ENCODE data around the gene SCPEP1.
"Not testable (repeated sequence)": the region's sequence is repeated elsewhere in the genome, so short reads cannot be mapped to it uniquely, and the experiment has no call there.

The SCPEP1 gene

GRCh38 chr17:56976941-56977608 lies 856 bp upstream of the SCPEP1 start:
- TF ChIP-seq CTCF (IDR thresholded peaks at IDR 0.05; ENCODE audit: insufficient read depth, low read depth, low read length, missing control alignments): no peak

GRCh38 chr17:56978441-56979090 lies 635 bp downstream of the SCPEP1 start:
- H3K4me3 ChIP-seq (ENCODE audit: low read depth, low read length): peak overlapping the region; percentile 66
- TF ChIP-seq CTCF (IDR thresholded peaks at IDR 0.05; ENCODE audit: insufficient read depth, low read depth, low read length, missing control alignments): no peak
- DNase-seq (ENCODE audit: low read depth): peak; percentile 53

More at GRCh38 chr17:56976941-56977608, 856 bp upstream of the SCPEP1 start:
- no peak for DNase-seq (ENCODE audit: low read depth)
- peak overlapping the region; percentile 66 for H3K4me3 ChIP-seq (ENCODE audit: low read depth, low read length)

GRCh38 chr17:56979091-56979480 lies 1.2 kb downstream of the SCPEP1 start:
- peak overlapping the region; percentile 66 for H3K4me3 ChIP-seq (ENCODE audit: low read depth, low read length)
- no peak for TF ChIP-seq CTCF (IDR thresholded peaks at IDR 0.05; ENCODE audit: insufficient read depth, low read depth, low read length, missing control alignments)
- peak; percentile 28 for DNase-seq (ENCODE audit: low read depth)

- DNase-seq (ENCODE audit: low read depth); H3K4me3 ChIP-seq (ENCODE audit: low read depth, low read length): not testable (repeated sequence)
Observed at GRCh38 chr17:56980526-56980925, 2.6 kb downstream of the SCPEP1 start.

- no peak for TF ChIP-seq CTCF (IDR thresholded peaks at IDR 0.05; ENCODE audit: insufficient read depth, low read depth, low read length, missing control alignments)
- no peak overlapping the region for H3K4me3 ChIP-seq (ENCODE audit: low read depth, low read length)
- no peak for DNase-seq (ENCODE audit: low read depth)
Observed at GRCh38 chr17:56982312-56982711, 4.4 kb downstream of the SCPEP1 start.

- no peak for DNase-seq (ENCODE audit: low read depth)
- no peak overlapping the region for H3K4me3 ChIP-seq (ENCODE audit: low read depth, low read length)
- TF ChIP-seq CTCF (IDR thresholded peaks at IDR 0.05; ENCODE audit: insufficient read depth, low read depth, low read length, missing control alignments): no peak
Observed at GRCh38 chr17:56983366-56983765, 5.4 kb downstream of the SCPEP1 start.

GRCh38 chr17:56985371-56986162 lies 7.6 kb downstream of the SCPEP1 start:
- TF ChIP-seq CTCF (IDR thresholded peaks at IDR 0.05; ENCODE audit: insufficient read depth, low read depth, low read length, missing control alignments): no peak
- no peak for DNase-seq (ENCODE audit: low read depth)
- no peak overlapping the region for H3K4me3 ChIP-seq (ENCODE audit: low read depth, low read length)
